ENCODE results near the gene TUBGCP3.

TUBGCP3 gene

GRCh38 chr13:112588490-112589297 lies 741 bp upstream of the TUBGCP3 start:
- TF ChIP-seq CTCF (IDR thresholded peaks at IDR 0.05; ENCODE audit: extremely low read depth, insufficient read depth, missing control alignments): no peak
- DNase-seq (ENCODE audit: low spot score): no peak
- in situ Hi-C loops (cut with MboI; ENCODE audit: low pct_unique_long_range_greater_than_20kb, low sequenced_read_pairs, unreplicated experiment): no loop called here

- in situ Hi-C loops (cut with MboI; ENCODE audit: low pct_unique_long_range_greater_than_20kb, low sequenced_read_pairs, unreplicated experiment): no loop called here
- DNase-seq (ENCODE audit: low spot score): peak; percentile 88
- peak; percentile 36 for TF ChIP-seq CTCF (IDR thresholded peaks at IDR 0.05; ENCODE audit: extremely low read depth, insufficient read depth, missing control alignments)
These were observed 665 bp downstream of the TUBGCP3 start for GRCh38 chr13:112587212-112587763.

DNA sequence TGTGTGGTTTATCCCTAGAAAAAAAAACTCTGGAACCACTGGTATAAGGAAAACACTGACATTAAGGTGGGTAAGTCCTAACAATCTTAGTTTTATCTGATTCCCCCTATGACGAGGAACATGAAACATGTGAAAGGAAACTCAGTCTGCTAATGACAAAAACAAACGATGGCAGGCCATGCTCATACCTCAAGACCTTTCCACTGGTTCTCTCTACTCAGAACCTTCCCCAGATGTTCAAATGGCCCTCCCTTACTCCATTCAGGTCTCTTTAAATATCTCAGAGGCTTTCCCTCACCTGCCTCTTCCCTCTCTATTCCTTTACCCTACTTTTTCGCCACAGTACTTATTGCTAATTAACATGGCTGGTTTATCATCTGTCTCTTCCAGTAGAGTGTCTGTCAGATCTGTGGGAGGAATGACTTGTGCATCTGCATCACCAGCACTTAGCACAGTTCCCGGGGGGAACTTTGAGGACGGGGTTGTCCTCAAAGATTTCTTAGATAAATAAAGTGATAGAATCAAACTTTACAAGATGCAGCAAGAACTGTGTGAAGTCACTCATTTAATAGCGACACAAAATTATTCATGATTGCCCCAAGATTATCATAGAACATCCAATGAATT lies 1.5 kb downstream of the TUBGCP3 start:
- no peak for TF ChIP-seq CTCF (IDR thresholded peaks at IDR 0.05; ENCODE audit: extremely low read depth, insufficient read depth, missing control alignments)
- in situ Hi-C loops (cut with MboI; ENCODE audit: low pct_unique_long_range_greater_than_20kb, low sequenced_read_pairs, unreplicated experiment): no loop called here
- DNase-seq (ENCODE audit: low spot score): peak; percentile 49

DNA sequence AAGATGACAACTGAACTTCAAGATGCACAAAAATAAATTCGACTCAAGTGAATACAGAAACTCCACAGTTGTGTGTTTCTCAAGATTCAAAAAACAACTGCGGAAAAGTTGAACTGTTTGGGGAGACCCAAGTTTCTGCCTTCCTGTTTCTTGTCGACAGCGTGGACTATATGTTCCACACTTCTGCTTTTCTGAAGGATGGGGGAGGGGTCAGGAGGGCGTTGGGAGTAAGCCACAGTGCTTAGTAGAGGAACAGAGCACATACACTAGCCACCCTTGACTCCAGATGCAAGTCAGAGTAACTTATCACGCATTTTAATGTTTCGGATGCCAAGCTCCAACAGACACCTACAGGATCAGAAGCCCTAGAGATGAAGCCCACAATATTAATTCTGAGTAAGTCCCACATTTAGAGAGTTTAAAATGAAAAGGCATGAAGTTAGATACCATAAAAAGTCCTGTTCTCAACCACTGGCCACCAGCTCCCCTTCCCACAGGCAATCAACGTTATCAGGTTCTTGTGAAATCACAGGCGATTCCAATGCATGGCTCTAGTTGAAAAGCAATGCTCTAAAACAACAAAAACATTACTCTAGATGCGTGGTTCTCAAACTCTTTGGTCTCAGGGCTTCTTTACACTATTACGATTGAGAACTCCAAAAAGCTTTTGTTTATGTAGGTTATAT lies 4.2 kb downstream of the TUBGCP3 start:
- in situ Hi-C loops (cut with MboI; ENCODE audit: low pct_unique_long_range_greater_than_20kb, low sequenced_read_pairs, unreplicated experiment): no loop called here
- TF ChIP-seq CTCF (IDR thresholded peaks at IDR 0.05; ENCODE audit: extremely low read depth, insufficient read depth, missing control alignments): no peak
- peak; percentile 51 for DNase-seq (ENCODE audit: low spot score)

DNA sequence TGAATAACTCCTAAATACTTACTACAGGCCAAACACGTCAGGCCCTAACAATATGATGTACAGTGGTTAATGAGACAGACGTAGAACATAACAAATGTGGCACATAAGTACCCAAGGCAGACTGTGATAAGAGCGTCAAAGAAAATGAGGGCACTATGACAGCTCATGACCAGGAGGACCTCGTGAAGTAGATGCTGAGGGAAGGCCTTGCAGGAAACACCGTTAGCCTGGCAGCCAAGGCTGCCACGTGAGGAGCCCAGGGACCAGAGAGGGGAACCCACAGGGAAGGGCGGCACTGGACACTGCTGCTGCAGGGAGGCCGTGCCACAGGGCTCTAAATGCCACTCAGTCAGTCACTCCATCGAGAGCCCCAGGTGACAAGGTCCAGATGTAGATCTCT lies 5.7 kb downstream of the TUBGCP3 start:
- DNase-seq (ENCODE audit: low spot score): no peak
- in situ Hi-C loops (cut with MboI; ENCODE audit: low pct_unique_long_range_greater_than_20kb, low sequenced_read_pairs, unreplicated experiment): no loop called here
- TF ChIP-seq CTCF (IDR thresholded peaks at IDR 0.05; ENCODE audit: extremely low read depth, insufficient read depth, missing control alignments): no peak

DNA sequence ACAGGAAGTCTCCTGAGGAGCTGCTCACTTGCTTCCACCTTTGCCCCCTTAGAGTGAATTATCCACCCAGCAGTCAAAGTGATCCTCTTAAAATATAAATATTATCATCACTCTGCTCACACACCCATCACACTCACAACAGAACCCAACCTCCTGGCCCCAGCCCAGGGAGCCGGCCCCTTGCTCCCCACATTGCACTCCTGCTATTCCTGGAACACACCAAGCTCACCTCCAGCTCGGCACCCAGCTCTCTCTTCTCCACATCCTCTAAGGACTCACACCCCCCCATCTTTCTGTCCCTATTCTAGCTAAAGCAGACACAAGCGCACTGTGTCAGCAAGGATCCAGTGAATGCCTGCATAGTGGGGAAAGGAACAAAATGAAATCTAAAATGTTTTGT lies 7.0 kb downstream of the TUBGCP3 start:
- DNase-seq (ENCODE audit: low spot score): no peak
- in situ Hi-C loops (cut with MboI; ENCODE audit: low pct_unique_long_range_greater_than_20kb, low sequenced_read_pairs, unreplicated experiment): no loop called here
- TF ChIP-seq CTCF (IDR thresholded peaks at IDR 0.05; ENCODE audit: extremely low read depth, insufficient read depth, missing control alignments): no peak
